Measurements from ENCODE around the gene SGTA.

The SGTA gene

DNA sequence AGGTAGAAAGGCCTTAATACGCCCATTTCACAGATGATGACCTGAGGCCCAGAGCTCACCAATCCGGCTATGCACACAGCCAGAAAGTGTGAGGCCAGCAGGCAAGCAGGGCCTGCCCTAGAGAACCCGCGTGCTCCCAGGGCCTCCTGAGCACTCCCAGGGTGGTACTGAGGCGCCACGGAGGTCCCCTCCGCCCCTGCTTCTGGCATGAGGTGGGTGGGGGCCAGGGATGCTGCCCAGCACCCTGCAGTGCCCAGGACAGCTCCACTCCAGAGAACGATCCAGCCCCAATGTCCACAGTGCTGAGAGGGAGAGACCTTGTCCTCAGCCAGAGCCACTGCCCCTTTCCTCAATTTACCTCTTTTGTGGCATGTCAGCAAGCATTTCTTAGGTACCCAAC is 13.9 kb downstream of the SGTA start:
- no peaks in the 10 kb centered on the region for H3K9me3 ChIP-seq (ENCODE audit: control insufficient read depth in 1 of 2, low read length in 2 of 2)
- H3K4me3 ChIP-seq (ENCODE audit: low read depth in 1 of 2, low read length in 2 of 2), result no peak overlapping the region
- no peak overlapping the region for H3K27ac ChIP-seq (ENCODE audit: low read depth, low read length)
- H3K36me3 ChIP-seq (ENCODE audit: control insufficient read depth in 1 of 2, insufficient read depth in 2 of 2, low read length in 2 of 2), result peaks cover 3 to 45% of the 10 kb centered on the region in 2 donors
- no peak overlapping the region for H3K9ac ChIP-seq (ENCODE audit: low read depth in 1 of 2, low read length in 2 of 2)
- peaks cover 0 to 5% of the 10 kb centered on the region in 2 donors for H3K4me1 ChIP-seq (ENCODE audit: control insufficient read depth in 1 of 2, insufficient read depth in 2 of 2, low read length in 2 of 2)
- no peaks in the 10 kb centered on the region for H3K27me3 ChIP-seq (ENCODE audit: control insufficient read depth in 1 of 2, insufficient read depth in 2 of 2, low read length in 2 of 2)

DNA sequence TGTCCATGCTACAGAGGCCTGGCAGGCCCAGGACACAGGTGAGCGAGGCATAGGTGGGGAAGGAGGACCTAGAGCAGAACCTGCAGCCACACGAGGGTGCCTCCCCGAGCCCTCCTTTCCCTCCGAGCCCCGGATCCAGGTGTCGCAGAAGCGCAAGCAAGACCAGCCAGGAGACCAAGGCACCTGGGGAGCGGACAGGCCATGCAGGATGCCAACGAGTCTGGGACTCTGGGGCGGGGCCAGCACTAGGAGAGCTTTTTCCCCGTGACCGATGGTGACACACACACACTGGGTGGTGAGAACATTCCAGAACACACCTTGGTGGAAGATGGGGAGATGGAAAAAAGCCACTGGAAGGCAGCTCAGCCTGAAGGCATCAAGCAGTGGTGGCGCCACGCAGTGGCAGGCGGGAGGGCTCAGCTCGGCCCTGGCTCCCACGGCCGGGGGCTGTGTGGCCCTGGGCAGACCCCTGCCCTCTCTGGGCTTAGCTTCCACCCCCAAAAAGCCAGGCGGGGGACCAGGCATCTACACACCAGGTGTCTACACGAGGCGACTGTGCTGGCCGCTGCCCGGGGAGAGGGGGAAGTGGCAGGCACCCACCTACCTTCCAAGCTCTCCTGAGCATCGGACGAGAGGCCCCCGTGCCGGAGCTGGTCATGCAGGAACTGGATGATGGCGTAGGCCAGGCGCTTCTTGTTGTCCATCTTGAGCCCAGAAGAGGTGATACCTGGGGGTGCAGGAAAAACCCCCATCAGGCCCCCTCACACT is 14.5 kb downstream of the SGTA start:
- peaks cover 0 to 5% of the 10 kb centered on the region in 2 donors for H3K4me1 ChIP-seq (ENCODE audit: control insufficient read depth in 1 of 2, insufficient read depth in 2 of 2, low read length in 2 of 2)
- no peaks in the 10 kb centered on the region for H3K9me3 ChIP-seq (ENCODE audit: control insufficient read depth in 1 of 2, low read length in 2 of 2)
- no peak overlapping the region for H3K27ac ChIP-seq (ENCODE audit: low read depth, low read length)
- no peak overlapping the region for H3K4me3 ChIP-seq (ENCODE audit: low read depth in 1 of 2, low read length in 2 of 2)
- H3K36me3 ChIP-seq (ENCODE audit: control insufficient read depth in 1 of 2, insufficient read depth in 2 of 2, low read length in 2 of 2), result peaks cover 8 to 51% of the 10 kb centered on the region in 2 donors
- H3K27me3 ChIP-seq (ENCODE audit: control insufficient read depth in 1 of 2, insufficient read depth in 2 of 2, low read length in 2 of 2), result no peaks in the 10 kb centered on the region
- no peak overlapping the region for H3K9ac ChIP-seq (ENCODE audit: low read depth in 1 of 2, low read length in 2 of 2)

DNA sequence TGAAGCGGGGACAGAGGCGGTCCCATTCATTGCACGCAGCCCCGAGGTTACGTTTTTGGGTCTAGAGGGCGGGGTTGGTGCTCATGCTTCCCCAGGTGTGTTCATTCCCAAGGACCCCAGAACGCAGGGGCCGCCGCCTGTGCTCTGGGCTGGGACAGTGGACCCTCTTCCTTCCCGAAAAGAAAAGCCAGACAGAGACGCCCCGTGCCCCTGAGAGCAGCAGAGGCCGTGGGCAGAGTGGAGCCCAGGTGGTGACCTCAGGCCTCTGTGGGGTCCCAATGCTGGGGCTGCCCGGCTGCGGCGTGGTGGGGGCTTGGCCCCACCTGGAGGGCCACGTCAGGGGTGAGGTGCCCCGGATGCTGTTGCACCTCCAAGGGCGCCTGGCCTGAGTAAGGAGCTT is 15.4 kb downstream of the SGTA start:
- H3K9me3 ChIP-seq (ENCODE audit: control insufficient read depth in 1 of 2, low read length in 2 of 2), result no peaks in the 10 kb centered on the region
- peaks cover 9 to 60% of the 10 kb centered on the region in 2 donors for H3K36me3 ChIP-seq (ENCODE audit: control insufficient read depth in 1 of 2, insufficient read depth in 2 of 2, low read length in 2 of 2)
- H3K4me3 ChIP-seq (ENCODE audit: low read depth in 1 of 2, low read length in 2 of 2), result no peak overlapping the region

DNA sequence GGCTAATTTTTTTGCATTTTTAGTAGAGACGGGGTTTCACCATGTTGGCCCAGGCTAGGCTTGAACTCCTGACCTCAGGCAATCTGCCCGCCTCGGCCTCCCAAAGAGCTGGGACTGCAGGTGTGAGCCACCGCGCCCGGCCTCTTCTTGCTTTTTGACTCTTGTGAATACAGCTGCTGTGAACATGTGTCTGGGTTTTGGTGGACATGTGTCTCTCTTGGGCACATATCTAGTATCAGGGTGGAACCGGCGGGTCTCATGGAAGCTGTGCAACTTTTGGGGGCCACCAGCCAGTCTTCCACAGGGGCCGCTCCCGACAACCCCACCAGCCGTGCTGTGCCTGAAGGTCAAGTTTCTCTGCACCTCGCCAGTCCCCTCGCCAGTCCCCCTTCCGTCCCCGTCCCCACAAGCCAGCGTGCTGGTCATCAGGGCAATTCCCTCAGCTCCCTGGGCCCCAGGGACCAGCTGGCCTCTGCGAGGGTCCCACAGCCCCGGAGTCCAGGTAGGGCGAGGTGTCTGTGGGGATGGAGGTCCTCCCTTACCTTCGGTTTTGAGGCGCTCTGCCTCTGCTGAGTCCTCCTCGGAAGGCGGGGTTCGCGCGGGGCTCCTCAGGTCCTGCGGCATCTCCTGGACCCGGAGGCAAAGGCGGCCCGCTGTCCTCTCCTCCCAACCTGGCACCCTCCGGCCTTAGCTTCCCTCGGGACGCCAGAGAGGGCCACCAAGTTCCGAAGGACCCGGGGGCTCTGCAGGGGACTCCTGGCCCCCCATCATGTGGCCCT is 16.3 kb downstream of the SGTA start:
- H3K27ac ChIP-seq (ENCODE audit: low read depth, low read length), result no peak overlapping the region
- H3K36me3 ChIP-seq (ENCODE audit: control insufficient read depth in 1 of 2, insufficient read depth in 2 of 2, low read length in 2 of 2), result peaks cover 9 to 69% of the 10 kb centered on the region in 2 donors
- H3K4me1 ChIP-seq (ENCODE audit: control insufficient read depth in 1 of 2, insufficient read depth in 2 of 2, low read length in 2 of 2), result peaks cover 0 to 5% of the 10 kb centered on the region in 2 donors

More for the DNA sequence above, 15.4 kb downstream of the SGTA start:
- Histone ChIP-seq H3K27me3 (ENCODE audit: control insufficient read depth in 1 of 2, insufficient read depth in 2 of 2, low read length in 2 of 2) (no peaks in the 10 kb centered on the region), H3K4me1 (ENCODE audit: control insufficient read depth in 1 of 2, insufficient read depth in 2 of 2, low read length in 2 of 2) (peaks cover 0 to 5% of the 10 kb centered on the region in 2 donors), H3K27ac (ENCODE audit: low read depth, low read length) (no peak overlapping the region), H3K9ac (ENCODE audit: low read depth in 1 of 2, low read length in 2 of 2) (no peak overlapping the region)

DNA sequence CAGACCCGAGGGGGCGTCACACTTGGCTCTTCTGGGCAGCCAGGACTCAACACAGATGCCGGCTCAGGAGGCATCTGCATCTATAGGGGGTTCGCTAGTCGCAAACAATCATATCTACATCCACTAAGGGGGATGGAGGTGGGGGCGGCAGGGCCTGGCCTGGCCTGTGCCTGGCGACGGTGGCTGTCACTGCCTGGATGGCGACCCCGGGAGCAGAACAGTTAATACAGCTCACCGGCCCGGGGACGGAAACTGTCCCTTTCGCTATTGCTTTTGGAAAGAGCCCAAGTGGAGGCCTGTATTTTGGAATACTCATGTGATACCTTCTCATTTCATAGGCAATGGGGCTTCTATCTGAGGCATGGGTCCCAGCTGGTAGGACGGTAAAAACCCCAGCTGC is 17.7 kb downstream of the SGTA start:
- peaks cover 9 to 81% of the 10 kb centered on the region in 2 donors for H3K36me3 ChIP-seq (ENCODE audit: control insufficient read depth in 1 of 2, insufficient read depth in 2 of 2, low read length in 2 of 2)
- no peak overlapping the region for H3K9ac ChIP-seq (ENCODE audit: low read depth in 1 of 2, low read length in 2 of 2)
- H3K27ac ChIP-seq (ENCODE audit: low read depth, low read length), result no peak overlapping the region
- H3K27me3 ChIP-seq (ENCODE audit: control insufficient read depth in 1 of 2, insufficient read depth in 2 of 2, low read length in 2 of 2), result no peaks in the 10 kb centered on the region
- H3K9me3 ChIP-seq (ENCODE audit: control insufficient read depth in 1 of 2, low read length in 2 of 2), result no peaks in the 10 kb centered on the region
- H3K4me1 ChIP-seq (ENCODE audit: control insufficient read depth in 1 of 2, insufficient read depth in 2 of 2, low read length in 2 of 2), result peaks cover 0 to 2% of the 10 kb centered on the region in 2 donors
- no peak overlapping the region for H3K4me3 ChIP-seq (ENCODE audit: low read depth in 1 of 2, low read length in 2 of 2)

More for the DNA sequence above, 16.3 kb downstream of the SGTA start:
- H3K27me3 ChIP-seq (ENCODE audit: control insufficient read depth in 1 of 2, insufficient read depth in 2 of 2, low read length in 2 of 2), result no peaks in the 10 kb centered on the region
- H3K9me3 ChIP-seq (ENCODE audit: control insufficient read depth in 1 of 2, low read length in 2 of 2), result no peaks in the 10 kb centered on the region
- no peak overlapping the region for H3K9ac ChIP-seq (ENCODE audit: low read depth in 1 of 2, low read length in 2 of 2)
- no peak overlapping the region for H3K4me3 ChIP-seq (ENCODE audit: low read depth in 1 of 2, low read length in 2 of 2)

DNA sequence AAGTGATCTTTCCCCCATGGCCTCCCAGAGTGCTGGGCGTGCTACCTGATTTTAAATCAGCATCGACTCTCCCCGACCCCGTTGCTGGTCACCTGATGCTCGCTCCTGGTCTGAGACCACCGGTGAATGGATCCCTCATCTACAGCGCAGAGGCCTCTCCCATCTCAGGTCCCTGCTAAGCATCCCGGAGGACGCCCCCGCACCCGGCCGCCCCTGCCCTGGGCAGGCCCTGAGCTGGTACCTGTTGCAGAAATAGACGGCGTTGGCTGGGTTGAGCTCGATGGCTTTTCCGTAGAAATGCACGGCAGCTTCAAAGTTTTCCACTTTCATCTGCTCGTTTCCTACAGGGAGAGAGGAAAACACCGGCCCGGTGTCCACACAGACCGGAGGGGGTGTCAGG is 18.1 kb downstream of the SGTA start:
- no peak overlapping the region for H3K27ac ChIP-seq (ENCODE audit: low read depth, low read length)
- H3K36me3 ChIP-seq (ENCODE audit: control insufficient read depth in 1 of 2, insufficient read depth in 2 of 2, low read length in 2 of 2), result peaks cover 9 to 79% of the 10 kb centered on the region in 2 donors
- no peaks in the 10 kb centered on the region for H3K27me3 ChIP-seq (ENCODE audit: control insufficient read depth in 1 of 2, insufficient read depth in 2 of 2, low read length in 2 of 2)
- H3K4me3 ChIP-seq (ENCODE audit: low read depth in 1 of 2, low read length in 2 of 2), result no peak overlapping the region
- H3K4me1 ChIP-seq (ENCODE audit: control insufficient read depth in 1 of 2, insufficient read depth in 2 of 2, low read length in 2 of 2), result no peaks in the 10 kb centered on the region
- no peaks in the 10 kb centered on the region for H3K9me3 ChIP-seq (ENCODE audit: control insufficient read depth in 1 of 2, low read length in 2 of 2)
- H3K9ac ChIP-seq (ENCODE audit: low read depth in 1 of 2, low read length in 2 of 2), result no peak overlapping the region

DNA sequence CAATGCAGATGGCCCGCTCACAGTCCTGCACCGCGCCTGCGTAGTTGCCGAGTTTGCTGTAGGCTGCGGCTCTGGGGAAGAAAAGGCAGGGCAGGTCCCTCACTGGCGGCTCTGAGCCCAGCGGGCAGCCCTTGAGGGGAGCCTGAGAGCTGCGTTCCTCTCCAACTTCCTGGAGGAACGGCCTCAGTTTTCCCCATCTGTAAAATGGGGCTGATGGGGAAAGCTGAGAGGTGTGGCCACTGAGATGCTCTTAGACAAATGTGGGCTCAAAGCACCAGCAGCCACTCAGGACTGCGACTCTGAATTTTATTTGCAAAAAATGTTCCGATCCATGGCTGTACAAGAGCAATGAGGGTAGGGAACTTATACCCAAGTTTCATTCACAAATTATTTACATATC is 19.4 kb downstream of the SGTA start:
- Histone ChIP-seq H3K9ac (ENCODE audit: low read depth in 1 of 2, low read length in 2 of 2) (no peak overlapping the region), H3K27me3 (ENCODE audit: control insufficient read depth in 1 of 2, insufficient read depth in 2 of 2, low read length in 2 of 2) (no peaks in the 10 kb centered on the region), H3K9me3 (ENCODE audit: control insufficient read depth in 1 of 2, low read length in 2 of 2) (no peaks in the 10 kb centered on the region), H3K36me3 (ENCODE audit: control insufficient read depth in 1 of 2, insufficient read depth in 2 of 2, low read length in 2 of 2) (peaks cover 16 to 83% of the 10 kb centered on the region in 2 donors), H3K27ac (ENCODE audit: low read depth, low read length) (no peak overlapping the region), H3K4me3 (ENCODE audit: low read depth in 1 of 2, low read length in 2 of 2) (no peak overlapping the region), H3K4me1 (ENCODE audit: control insufficient read depth in 1 of 2, insufficient read depth in 2 of 2, low read length in 2 of 2) (no peaks in the 10 kb centered on the region)

DNA sequence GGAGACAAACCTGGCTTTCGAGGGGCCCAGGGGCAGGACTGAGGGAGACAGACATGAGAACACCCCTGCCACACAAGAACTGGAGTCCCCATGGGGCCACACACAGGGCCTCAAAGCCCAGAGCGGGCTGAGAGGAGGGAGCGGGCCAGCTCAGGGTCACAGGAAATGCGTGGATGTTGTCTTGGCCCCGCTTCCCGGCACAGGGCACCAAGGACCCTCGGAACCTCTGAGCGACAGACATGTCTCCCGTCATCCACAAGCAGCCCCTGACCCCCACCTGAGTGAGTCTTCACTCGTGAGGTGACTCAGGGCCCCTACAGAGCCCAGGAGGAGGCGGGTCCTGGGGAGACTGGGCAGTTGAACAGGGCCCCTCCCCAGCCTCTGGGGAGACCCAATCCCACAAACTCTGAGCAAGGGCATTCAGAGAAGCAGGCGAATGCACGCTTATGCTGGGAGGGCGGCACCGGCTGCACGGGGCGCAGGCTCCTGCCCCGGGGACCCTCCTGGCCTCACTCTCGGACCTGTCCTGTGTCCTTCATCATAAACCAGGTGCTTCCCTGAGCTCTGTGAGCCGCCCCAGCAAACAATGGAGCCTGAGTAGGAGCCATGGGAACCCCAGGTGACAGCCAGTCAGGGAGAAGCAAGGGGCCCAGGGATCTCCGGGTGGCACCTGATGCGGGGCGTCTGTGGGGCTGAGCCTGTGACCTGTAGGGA is 20.1 kb downstream of the SGTA start:
- Histone ChIP-seq H3K4me3 (ENCODE audit: low read depth in 1 of 2, low read length in 2 of 2) (no peak overlapping the region), H3K27ac (ENCODE audit: low read depth, low read length) (no peak overlapping the region), H3K9me3 (ENCODE audit: control insufficient read depth in 1 of 2, low read length in 2 of 2) (no peaks in the 10 kb centered on the region), H3K4me1 (ENCODE audit: control insufficient read depth in 1 of 2, insufficient read depth in 2 of 2, low read length in 2 of 2) (no peaks in the 10 kb centered on the region), H3K27me3 (ENCODE audit: control insufficient read depth in 1 of 2, insufficient read depth in 2 of 2, low read length in 2 of 2) (no peaks in the 10 kb centered on the region), H3K36me3 (ENCODE audit: control insufficient read depth in 1 of 2, insufficient read depth in 2 of 2, low read length in 2 of 2) (peaks cover 16 to 80% of the 10 kb centered on the region in 2 donors), H3K9ac (ENCODE audit: low read depth in 1 of 2, low read length in 2 of 2) (no peak overlapping the region)

DNA sequence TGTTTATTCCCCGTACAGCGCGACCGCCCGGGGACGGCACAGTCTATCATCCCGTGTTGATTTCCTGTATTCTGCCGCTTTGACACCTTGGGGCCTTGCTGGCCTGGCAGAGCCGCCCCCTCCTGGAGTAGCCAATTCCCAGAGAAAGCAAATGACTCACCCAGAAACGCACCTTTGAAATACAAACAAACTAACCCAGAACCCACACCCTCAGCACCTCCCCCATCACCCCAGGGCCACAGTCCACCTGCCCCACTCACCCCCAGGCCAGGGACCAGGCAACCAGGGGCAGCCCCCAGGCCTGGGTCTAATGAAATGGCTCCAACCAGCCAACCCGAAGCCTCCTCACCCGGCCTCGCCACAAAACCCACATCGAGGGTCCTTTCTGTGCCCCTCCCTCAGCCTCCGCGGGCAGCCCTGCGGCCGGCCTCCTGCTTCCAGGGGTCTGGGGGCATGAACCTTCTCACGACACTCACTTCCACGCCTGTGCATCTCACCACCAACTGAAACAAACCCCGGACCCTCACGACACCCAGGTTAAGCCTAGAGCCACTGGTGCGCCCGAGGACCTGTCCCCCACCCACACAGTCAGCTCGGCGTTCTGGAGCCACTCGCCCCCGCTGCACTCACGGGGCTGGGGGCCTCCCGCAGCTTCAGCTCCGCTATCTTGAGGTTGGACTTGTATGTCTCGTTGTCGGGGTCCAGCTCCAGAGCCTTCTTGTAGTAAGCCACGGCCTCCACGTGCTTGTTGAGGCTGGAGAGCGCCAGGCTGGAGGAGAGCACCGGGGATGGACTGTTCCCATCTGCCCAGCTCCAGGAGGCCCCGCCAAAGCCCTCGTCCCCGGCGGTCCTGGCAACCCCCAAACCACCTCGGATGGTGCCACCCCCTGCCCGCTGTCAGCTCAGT is 20.9 kb downstream of the SGTA start:
- H3K9me3 ChIP-seq (ENCODE audit: control insufficient read depth in 1 of 2, low read length in 2 of 2), result no peaks in the 10 kb centered on the region
- peaks cover 19 to 80% of the 10 kb centered on the region in 2 donors for H3K36me3 ChIP-seq (ENCODE audit: control insufficient read depth in 1 of 2, insufficient read depth in 2 of 2, low read length in 2 of 2)
- no peak overlapping the region for H3K4me3 ChIP-seq (ENCODE audit: low read depth in 1 of 2, low read length in 2 of 2)
- no peaks in the 10 kb centered on the region for H3K27me3 ChIP-seq (ENCODE audit: control insufficient read depth in 1 of 2, insufficient read depth in 2 of 2, low read length in 2 of 2)
- no peak overlapping the region for H3K27ac ChIP-seq (ENCODE audit: low read depth, low read length)
- no peaks in the 10 kb centered on the region for H3K4me1 ChIP-seq (ENCODE audit: control insufficient read depth in 1 of 2, insufficient read depth in 2 of 2, low read length in 2 of 2)
- H3K9ac ChIP-seq (ENCODE audit: low read depth in 1 of 2, low read length in 2 of 2), result no peak overlapping the region
